PFSK-1 (cell line): Measurements from ENCODE around the gene CUEDC1.

Experiments used
- POLR2AphosphoS5 ChIP-seq: IDR thresholded peaks from 2 replicates; pipeline ENCODE4 v1.6.1; 2012; ENCODE audit warnings: low read depth, mild to moderate bottlenecking, control low read depth, low read length, moderate library complexity
- TAF1 ChIP-seq: IDR thresholded peaks from 2 replicates; pipeline ENCODE4 v1.6.1; 2012; ENCODE audit warnings: low read length, control low read depth, borderline replicate concordance; ENCODE audit not compliant: insufficient read depth

DNA sequence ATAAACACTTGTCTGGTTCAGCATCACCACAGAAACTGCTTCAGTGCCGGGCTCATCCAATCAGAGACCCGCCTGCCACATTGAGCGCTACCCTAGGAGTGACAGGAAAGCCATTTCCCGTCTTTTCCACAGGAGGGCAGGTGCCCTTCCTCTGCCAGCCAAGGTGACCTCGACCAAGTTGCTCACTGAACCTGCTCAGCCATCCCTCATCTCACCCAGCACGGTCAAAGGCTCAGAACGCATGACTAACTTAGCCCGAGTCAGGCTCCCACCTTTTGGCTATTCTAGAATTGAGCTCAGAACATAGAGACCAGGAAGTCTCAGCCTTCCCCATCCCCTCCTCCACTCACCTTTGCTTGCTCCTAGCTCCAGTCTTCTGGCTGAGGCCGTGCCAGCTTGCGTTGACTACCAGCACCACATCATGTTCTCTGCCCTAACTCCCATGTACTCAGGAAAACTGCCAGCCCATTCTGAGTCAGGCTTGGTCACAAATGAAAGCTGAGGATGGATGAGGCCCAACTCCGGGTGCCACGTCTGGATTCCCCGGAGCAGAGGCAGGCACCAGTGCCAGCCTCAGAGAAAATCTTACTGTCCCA lies 121.0 kb downstream of the CUEDC1 start:
- no peak for TF ChIP-seq TAF1
- no peak for TF ChIP-seq POLR2AphosphoS5
